Measurements from ENCODE around the gene TMEM217.

GRCh38 chr6:37187321-37188022 lies 70.5 kb downstream of the TMEM217 start:
- TF ChIP-seq CTCF (IDR thresholded peaks at IDR 0.05; ENCODE audit: insufficient read depth, low read length, poor library complexity, severe bottlenecking) (no peak), EZH2phosphoT487 (conservative IDR thresholded peaks at IDR 0.05; ENCODE audit: low read length) (no peak)

Measured in SU-DHL-6 (cell line).